A549 (cell line): ENCODE data around the gene RNF39.

Experiments
- CBX2 ChIP-seq: fragments of 200-600 bp; sonication (generic); IDR thresholded peaks from 2 replicates; pipeline ENCODE4 v1.6.1; 2016; ENCODE audit warnings: low read depth, mild to moderate bottlenecking, borderline replicate concordance
- CBX8 ChIP-seq: fragments of 200-600 bp; sonication (generic); IDR thresholded peaks from 2 replicates; pipeline ENCODE4 v1.6.1; 2016
- CHD2 ChIP-seq: fragments of 150-350 bp; IDR thresholded peaks from 2 replicates; pipeline ENCODE4 v1.6.1; 2014; ENCODE audit warnings: low read length; ENCODE audit not compliant: partially characterized antibody
- EP300 ChIP-seq, 2 experiments: fragments of >200 bp; sonication (Bioruptor Twin); formaldehyde crosslinking; IDR thresholded peaks; 2 replicates in 1 of 2; 3 replicates in 1 of 2; pipeline ENCODE4 v1.6.1; 2016 to 2017
- KDM5A ChIP-seq: fragments of 200-600 bp; sonication (generic); IDR thresholded peaks from 2 replicates; pipeline ENCODE4 v1.6.1; 2016; ENCODE audit warnings: antibody characterized with exemption, mild to moderate bottlenecking
- MAFK ChIP-seq: fragments of 450-650 bp; IDR thresholded peaks from 2 replicates; pipeline ENCODE4 v1.6.1; 2014; ENCODE audit not compliant: partially characterized antibody
- MAZ ChIP-seq: fragments of 150-350 bp; IDR thresholded peaks from 2 replicates; pipeline ENCODE4 v1.6.1; 2014; ENCODE audit warnings: antibody characterized with exemption, low read depth, low read length, borderline replicate concordance
- POLR2A ChIP-seq: IDR thresholded peaks from 2 replicates; pipeline ENCODE4 v1.6.1; 2012; ENCODE audit warnings: mild to moderate bottlenecking, low read length
- RAD21 ChIP-seq, 2 experiments: fragments of >200 bp in 1 of 2; sonication (Bioruptor Twin) in 1 of 2; formaldehyde crosslinking in 1 of 2; IDR thresholded peaks in 1 of 2; conservative IDR thresholded peaks in 1 of 2; 2 replicates in 1 of 2; 3 replicates in 1 of 2; pipeline ENCODE4 v1.6.1; 2012 to 2018; ENCODE audit warnings: inconsistent platforms in 1 of 2
- RFX5 ChIP-seq: fragments of 450-650 bp; IDR thresholded peaks from 2 replicates; pipeline ENCODE4 v1.7.1; 2014; ENCODE audit warnings: antibody characterized with exemption, mild to moderate bottlenecking, moderate library complexity
- TF ChIP-seq, protein P1 (sequence below): fragments of >200 bp; sonication (Bioruptor Twin); formaldehyde crosslinking; IDR thresholded peaks from 3 replicates; pipeline ENCODE4 v1.5.1; 2016
- TF ChIP-seq, protein P2 (sequence below): fragments of 200-600 bp; sonication (generic); IDR thresholded peaks from 2 replicates; pipeline ENCODE4 v1.6.1; 2016; ENCODE audit warnings: antibody characterized with exemption, mild to moderate bottlenecking, moderate library complexity
- TF ChIP-seq, protein P3 (sequence below): fragments of 250-450 bp; sonication (Bioruptor Pico); IDR thresholded peaks from 2 replicates; pipeline ENCODE4 v1.5.0; 2021; ENCODE audit warnings: mild to moderate bottlenecking, moderate library complexity, borderline replicate concordance

DNA sequence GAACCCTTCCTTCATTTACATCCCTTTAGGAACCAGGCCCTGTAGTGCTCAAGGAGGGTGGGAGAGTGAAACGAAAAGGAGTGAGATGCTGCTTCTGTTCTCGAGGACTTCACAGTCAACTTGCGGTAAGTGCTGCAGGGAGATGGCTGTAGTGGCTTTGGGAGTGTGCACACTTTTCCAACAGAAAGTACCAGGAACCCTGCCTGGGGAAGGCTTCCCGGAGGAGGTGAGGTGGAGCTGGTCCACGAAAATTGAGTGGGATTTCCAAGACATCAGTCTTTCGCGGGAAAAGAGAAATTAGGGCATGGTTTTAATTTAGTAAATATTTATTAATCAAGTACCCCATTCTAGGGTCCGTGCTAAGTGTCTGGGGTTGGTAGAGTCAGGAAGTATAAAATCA is 24.6 kb upstream of the RNF39 start:
- TF ChIP-seq EP300 (IDR thresholded peaks at IDR 0.05), result no peak
- TF ChIP-seq, protein P1, sequence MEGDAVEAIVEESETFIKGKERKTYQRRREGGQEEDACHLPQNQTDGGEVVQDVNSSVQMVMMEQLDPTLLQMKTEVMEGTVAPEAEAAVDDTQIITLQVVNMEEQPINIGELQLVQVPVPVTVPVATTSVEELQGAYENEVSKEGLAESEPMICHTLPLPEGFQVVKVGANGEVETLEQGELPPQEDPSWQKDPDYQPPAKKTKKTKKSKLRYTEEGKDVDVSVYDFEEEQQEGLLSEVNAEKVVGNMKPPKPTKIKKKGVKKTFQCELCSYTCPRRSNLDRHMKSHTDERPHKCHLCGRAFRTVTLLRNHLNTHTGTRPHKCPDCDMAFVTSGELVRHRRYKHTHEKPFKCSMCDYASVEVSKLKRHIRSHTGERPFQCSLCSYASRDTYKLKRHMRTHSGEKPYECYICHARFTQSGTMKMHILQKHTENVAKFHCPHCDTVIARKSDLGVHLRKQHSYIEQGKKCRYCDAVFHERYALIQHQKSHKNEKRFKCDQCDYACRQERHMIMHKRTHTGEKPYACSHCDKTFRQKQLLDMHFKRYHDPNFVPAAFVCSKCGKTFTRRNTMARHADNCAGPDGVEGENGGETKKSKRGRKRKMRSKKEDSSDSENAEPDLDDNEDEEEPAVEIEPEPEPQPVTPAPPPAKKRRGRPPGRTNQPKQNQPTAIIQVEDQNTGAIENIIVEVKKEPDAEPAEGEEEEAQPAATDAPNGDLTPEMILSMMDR, result no peak
- no peak for TF ChIP-seq POLR2A
- TF ChIP-seq CHD2, result no peak
- TF ChIP-seq, protein P2, sequence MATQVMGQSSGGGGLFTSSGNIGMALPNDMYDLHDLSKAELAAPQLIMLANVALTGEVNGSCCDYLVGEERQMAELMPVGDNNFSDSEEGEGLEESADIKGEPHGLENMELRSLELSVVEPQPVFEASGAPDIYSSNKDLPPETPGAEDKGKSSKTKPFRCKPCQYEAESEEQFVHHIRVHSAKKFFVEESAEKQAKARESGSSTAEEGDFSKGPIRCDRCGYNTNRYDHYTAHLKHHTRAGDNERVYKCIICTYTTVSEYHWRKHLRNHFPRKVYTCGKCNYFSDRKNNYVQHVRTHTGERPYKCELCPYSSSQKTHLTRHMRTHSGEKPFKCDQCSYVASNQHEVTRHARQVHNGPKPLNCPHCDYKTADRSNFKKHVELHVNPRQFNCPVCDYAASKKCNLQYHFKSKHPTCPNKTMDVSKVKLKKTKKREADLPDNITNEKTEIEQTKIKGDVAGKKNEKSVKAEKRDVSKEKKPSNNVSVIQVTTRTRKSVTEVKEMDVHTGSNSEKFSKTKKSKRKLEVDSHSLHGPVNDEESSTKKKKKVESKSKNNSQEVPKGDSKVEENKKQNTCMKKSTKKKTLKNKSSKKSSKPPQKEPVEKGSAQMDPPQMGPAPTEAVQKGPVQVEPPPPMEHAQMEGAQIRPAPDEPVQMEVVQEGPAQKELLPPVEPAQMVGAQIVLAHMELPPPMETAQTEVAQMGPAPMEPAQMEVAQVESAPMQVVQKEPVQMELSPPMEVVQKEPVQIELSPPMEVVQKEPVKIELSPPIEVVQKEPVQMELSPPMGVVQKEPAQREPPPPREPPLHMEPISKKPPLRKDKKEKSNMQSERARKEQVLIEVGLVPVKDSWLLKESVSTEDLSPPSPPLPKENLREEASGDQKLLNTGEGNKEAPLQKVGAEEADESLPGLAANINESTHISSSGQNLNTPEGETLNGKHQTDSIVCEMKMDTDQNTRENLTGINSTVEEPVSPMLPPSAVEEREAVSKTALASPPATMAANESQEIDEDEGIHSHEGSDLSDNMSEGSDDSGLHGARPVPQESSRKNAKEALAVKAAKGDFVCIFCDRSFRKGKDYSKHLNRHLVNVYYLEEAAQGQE, result no peak
- TF ChIP-seq KDM5A, result no peak
- TF ChIP-seq, protein P3, sequence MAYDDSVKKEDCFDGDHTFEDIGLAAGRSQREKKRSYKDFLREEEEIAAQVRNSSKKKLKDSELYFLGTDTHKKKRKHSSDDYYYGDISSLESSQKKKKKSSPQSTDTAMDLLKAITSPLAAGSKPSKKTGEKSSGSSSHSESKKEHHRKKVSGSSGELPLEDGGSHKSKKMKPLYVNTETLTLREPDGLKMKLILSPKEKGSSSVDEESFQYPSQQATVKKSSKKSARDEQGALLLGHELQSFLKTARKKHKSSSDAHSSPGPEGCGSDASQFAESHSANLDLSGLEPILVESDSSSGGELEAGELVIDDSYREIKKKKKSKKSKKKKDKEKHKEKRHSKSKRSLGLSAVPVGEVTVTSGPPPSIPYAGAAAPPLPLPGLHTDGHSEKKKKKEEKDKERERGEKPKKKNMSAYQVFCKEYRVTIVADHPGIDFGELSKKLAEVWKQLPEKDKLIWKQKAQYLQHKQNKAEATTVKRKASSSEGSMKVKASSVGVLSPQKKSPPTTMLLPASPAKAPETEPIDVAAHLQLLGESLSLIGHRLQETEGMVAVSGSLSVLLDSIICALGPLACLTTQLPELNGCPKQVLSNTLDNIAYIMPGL (CRISPR knock-in tag), result no peak
- TF ChIP-seq RFX5, result no peak
- no peak for TF ChIP-seq MAFK
- no peak for TF ChIP-seq CBX8
- no peak for TF ChIP-seq CBX2
- TF ChIP-seq RAD21 (conservative IDR thresholded peaks at IDR 0.05 in 1 of 2, IDR thresholded peaks at IDR 0.05 in 1 of 2), result no peak
- TF ChIP-seq MAZ, result no peak
